HUES64 (cell line): Measurements from ENCODE around the gene UNC5B.

Source experiments
- H3K27ac ChIP-seq: 2 replicates; pipeline ENCODE4 v1.7.0; 2013; ENCODE audit warnings: low read depth, low read length, inconsistent platforms
- H3K27me3 ChIP-seq: 2 replicates; pipeline ENCODE4 v1.6.1; 2013; ENCODE audit warnings: mild to moderate bottlenecking, low read length; ENCODE audit not compliant: insufficient read depth
- H3K36me3 ChIP-seq: 2 replicates; pipeline ENCODE4 v1.6.1; 2013; ENCODE audit warnings: mild to moderate bottlenecking, low read length; ENCODE audit not compliant: insufficient read depth
- H3K4me1 ChIP-seq: 2 replicates; pipeline ENCODE4 v1.6.1; 2013; ENCODE audit warnings: mild to moderate bottlenecking, low read length, moderate library complexity; ENCODE audit not compliant: insufficient read depth
- H3K4me3 ChIP-seq: 2 replicates; pipeline ENCODE4 v1.5.1; 2013; ENCODE audit warnings: mild to moderate bottlenecking, low read length, moderate library complexity
- H3K9ac ChIP-seq: 2 replicates; pipeline ENCODE4 v1.6.1; 2013; ENCODE audit warnings: mild to moderate bottlenecking, low read depth, low read length
- H3K9me3 ChIP-seq: 2 replicates; pipeline ENCODE4 v1.6.1; 2013; ENCODE audit warnings: low read depth, low read length; ENCODE audit not compliant: insufficient read depth
- WGBS: fragments of 150-250, 120-280 bp; methylation state at CpG from one replicate; pipeline ENCODE4 v1.1.7; 2013; ENCODE audit warnings: missing lambda C conversion rate; 5-methylcytosine and 5-hydroxymethylcytosine counted together

Gene UNC5B

DNA sequence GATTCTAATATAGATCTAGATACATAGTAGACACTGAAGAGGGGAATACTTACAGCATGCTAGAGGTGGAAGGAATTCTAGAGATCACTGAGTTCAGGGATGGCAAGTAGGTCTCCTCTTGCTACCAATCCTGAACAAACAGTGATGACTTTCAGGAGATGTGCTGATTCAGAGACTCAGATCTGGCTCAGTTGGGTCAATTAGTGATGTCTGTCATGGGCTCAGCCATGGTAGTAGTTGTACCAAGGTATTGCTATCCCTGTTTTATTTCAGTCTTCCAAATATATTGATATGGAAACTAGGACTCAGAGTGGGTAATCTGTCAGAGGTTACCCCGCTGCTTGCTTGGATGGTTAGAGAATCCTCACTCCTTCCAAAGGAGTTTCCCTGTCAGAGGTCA lies 38.5 kb downstream of the UNC5B start:
- Histone ChIP-seq H3K9ac (no peak overlapping the region), H3K27ac (no peak overlapping the region), H3K4me1 (peaks cover 28% of the 10 kb centered on the region), H3K9me3 (no peaks in the 10 kb centered on the region), H3K27me3 (no peaks in the 10 kb centered on the region), H3K36me3 (no peaks in the 10 kb centered on the region), H3K4me3 (no peak overlapping the region)
- WGBS, result 100% methylated on average over 1 of the region's 1 CpG

DNA sequence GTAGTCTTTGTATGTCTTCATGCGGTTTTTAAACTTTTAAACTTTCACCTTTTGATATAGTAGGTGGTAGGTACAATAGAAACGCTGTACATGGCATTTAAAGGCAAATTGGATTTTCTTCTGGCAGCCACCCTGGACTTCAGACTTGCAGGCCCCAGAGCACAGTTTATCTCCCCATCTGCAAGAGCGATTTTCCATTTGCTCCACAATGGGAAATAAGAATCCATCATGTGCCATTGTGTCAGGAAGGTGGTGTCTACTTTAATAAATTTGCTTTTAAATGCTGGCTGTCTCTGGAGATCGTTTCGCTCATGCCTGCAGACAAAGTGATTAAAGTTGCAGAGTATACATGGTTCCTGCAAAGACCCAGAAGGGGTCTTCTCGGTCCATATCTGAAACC lies 38.9 kb downstream of the UNC5B start:
- 83% methylated on average over 6 of the region's 6 CpGs for WGBS
- peaks cover 28% of the 10 kb centered on the region for H3K4me1 ChIP-seq
- no peak overlapping the region for H3K4me3 ChIP-seq
- H3K9me3 ChIP-seq, result no peaks in the 10 kb centered on the region
- no peak overlapping the region for H3K27ac ChIP-seq
- H3K9ac ChIP-seq, result no peak overlapping the region
- H3K36me3 ChIP-seq, result no peaks in the 10 kb centered on the region
- H3K27me3 ChIP-seq, result no peaks in the 10 kb centered on the region

DNA sequence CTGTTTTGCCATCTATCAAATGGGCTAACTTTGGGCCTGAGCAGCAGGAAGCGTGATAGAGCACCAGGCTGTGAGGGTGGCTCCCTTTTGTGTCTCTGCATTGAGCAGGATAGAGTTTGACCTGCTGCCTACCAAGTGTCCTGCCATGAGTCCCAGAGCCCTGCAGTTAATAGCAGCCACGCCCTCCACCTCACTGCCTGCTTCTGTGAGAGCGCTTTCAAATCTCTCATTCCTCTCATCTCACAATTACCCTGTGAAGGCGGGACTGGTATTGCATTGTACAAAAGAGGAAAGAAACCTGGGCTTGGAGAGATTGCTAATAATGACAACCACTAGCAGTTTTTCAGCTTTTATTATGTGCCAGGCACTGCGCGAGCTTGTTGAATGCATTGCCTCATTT lies 39.9 kb downstream of the UNC5B start:
- H3K4me1 ChIP-seq, result peaks cover 28% of the 10 kb centered on the region
- no peaks in the 10 kb centered on the region for H3K27me3 ChIP-seq
- no peak overlapping the region for H3K27ac ChIP-seq
- H3K36me3 ChIP-seq, result no peaks in the 10 kb centered on the region
- H3K9ac ChIP-seq, result no peak overlapping the region
- WGBS, result 85% methylated on average over 6 of the region's 6 CpGs
- no peak overlapping the region for H3K4me3 ChIP-seq
- no peaks in the 10 kb centered on the region for H3K9me3 ChIP-seq

DNA sequence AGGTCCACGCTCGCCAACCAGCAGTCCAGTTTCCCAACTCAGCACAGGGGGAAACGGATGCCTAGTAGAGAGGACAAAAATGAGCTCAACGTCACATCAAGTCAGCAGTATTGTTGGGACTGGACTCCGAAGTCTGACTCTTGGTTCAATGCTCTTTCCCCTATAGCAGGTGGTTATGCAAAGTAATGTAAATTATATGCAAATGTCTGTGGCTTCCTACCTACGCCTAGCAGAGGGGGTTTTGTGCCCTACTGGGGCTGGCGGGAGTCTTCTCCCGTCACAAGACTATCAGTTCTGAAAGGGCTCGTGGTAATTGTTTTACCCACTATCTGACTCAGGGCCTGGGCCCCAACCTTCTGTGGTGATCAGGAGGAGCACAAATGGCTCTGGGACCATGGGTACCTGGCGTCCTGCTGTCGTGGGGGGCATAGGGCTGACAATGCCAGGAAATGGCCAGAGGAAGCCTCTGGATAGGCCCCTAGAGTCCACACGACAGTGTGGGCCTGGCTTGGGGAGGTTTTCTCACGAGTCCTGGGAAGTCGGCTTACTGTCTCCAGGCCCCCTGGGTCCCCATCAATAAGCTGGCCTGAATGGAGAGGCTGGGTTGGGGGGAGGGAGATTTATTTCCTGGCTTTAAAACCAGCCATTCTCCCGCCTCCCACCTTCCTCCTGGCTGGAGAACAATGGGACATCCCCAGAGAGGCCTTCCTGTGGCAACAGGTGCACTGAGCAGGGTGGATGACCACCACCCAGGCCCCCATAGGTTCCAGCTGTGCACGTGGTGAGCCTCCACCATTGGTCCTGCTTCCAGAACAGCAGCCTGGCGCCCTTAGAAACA lies 41.8 kb downstream of the UNC5B start:
- Histone ChIP-seq H3K9me3 (no peaks in the 10 kb centered on the region), H3K36me3 (no peaks in the 10 kb centered on the region), H3K27ac (no peak overlapping the region; the same call in 1 of the 2 replicates), H3K9ac (no peak overlapping the region), H3K4me3 (no peak overlapping the region), H3K27me3 (no peaks in the 10 kb centered on the region), H3K4me1 (peaks cover 25% of the 10 kb centered on the region)
- WGBS, result 63% methylated on average over 17 of the region's 17 CpGs

DNA sequence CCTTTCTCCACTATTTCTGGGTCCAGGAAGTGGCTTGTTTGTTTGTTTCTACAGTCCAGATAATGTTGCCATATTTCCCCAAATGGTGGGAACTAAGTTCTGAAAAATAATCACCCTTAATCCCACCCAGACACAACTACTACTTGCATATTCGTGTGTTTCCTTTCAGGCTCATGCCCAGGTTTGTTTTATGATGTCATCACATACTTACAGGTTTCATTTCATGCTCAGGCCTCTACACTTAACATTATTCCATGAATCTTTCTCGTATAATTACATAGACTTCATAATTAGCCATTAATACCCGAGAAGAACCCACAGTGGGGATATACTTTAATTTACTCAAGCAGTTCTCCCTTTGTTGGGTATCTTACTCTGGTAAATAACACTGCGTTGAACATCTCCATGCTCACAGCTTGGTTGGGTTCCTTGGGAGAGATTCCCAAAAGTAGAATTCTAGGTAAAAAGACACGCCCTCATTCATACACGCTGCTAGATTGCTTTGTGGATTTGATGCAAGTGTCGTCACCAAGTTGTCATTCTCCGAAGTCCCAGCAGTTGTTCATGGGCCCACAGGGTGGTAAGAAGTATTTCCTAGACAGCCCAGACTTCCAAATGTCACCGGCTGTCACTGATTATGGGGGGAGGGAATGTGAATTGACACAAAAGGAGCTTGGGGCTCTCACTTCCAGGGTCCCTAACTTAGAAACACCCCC lies 42.6 kb downstream of the UNC5B start:
- no peaks in the 10 kb centered on the region for H3K9me3 ChIP-seq
- H3K27me3 ChIP-seq, result no peaks in the 10 kb centered on the region
- 89% methylated on average over 9 of the region's 9 CpGs for WGBS
- H3K36me3 ChIP-seq, result no peaks in the 10 kb centered on the region
- H3K4me1 ChIP-seq, result peaks cover 30% of the 10 kb centered on the region
- H3K9ac ChIP-seq, result no peak overlapping the region
- H3K27ac ChIP-seq, result no peak overlapping the region
- H3K4me3 ChIP-seq, result no peak overlapping the region

DNA sequence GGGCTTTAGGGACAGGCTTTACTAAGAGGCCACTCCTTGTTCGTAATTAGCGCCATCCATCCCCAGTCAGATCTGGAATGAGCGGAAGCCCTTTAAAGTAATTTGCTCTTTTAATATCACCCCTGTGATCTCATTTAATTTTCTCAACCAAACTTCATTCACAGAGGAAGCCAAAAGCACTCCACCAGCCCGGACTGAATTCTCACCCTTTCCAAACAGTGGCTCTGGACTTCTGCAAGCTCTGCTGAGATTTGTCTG lies 43.1 kb downstream of the UNC5B start:
- H3K27me3 ChIP-seq, result no peaks in the 10 kb centered on the region
- H3K36me3 ChIP-seq, result no peaks in the 10 kb centered on the region
- whole genome bisulfite sequencing, result 89% methylated on average over 4 of the region's 4 CpGs
- no peak overlapping the region for H3K4me3 ChIP-seq
- H3K4me1 ChIP-seq, result peaks cover 35% of the 10 kb centered on the region
- no peaks in the 10 kb centered on the region for H3K9me3 ChIP-seq
- H3K9ac ChIP-seq, result no peak overlapping the region
- no peak overlapping the region for H3K27ac ChIP-seq

DNA sequence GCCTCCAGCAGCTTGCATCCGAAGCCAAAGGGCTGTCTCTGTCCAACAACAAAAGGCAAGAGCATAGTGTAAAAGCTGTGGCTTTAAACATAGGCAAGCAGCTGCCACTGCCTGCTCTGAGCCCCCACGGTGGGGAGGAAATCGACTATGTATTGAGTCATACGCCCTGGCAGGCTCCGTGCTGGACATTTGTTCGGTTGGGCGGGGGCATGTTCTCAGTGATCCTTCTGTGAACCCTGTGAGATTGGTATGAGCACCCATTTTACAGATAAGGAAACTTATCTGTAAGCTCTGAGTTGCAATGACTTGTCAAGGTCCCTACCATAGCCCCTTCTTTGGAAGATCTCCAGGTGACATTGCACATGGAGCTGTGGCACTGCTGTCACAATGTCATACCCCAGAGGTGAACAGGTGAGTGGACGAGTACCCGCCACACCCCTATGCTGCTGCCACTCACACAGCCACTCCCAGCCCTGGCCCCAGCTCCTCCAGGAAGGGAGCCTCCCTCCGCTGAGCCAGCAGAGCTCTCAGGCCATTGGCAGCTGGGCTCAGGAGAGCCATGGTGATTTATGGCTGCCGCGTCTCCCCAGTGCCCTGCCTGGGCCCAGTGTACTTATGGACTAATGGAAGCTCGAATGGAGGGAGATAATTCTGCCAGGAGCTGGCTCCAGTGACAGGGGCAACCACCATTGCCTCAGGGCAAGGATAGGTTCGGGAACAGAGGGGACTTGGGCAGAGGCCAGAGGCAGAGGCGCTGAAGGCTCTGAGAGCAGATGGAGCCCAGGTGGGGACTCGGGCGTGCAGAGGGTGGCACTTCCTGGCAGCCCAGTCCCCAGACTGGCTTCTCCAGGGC lies 43.7 kb downstream of the UNC5B start:
- H3K4me3 ChIP-seq, result no peak overlapping the region
- H3K36me3 ChIP-seq, result no peaks in the 10 kb centered on the region
- H3K27ac ChIP-seq, result no peak overlapping the region
- H3K27me3 ChIP-seq, result no peaks in the 10 kb centered on the region
- no peaks in the 10 kb centered on the region for H3K9me3 ChIP-seq
- no peak overlapping the region for H3K9ac ChIP-seq
- H3K4me1 ChIP-seq, result peaks cover 40% of the 10 kb centered on the region
- WGBS, result 84% methylated on average over 17 of the region's 17 CpGs

DNA sequence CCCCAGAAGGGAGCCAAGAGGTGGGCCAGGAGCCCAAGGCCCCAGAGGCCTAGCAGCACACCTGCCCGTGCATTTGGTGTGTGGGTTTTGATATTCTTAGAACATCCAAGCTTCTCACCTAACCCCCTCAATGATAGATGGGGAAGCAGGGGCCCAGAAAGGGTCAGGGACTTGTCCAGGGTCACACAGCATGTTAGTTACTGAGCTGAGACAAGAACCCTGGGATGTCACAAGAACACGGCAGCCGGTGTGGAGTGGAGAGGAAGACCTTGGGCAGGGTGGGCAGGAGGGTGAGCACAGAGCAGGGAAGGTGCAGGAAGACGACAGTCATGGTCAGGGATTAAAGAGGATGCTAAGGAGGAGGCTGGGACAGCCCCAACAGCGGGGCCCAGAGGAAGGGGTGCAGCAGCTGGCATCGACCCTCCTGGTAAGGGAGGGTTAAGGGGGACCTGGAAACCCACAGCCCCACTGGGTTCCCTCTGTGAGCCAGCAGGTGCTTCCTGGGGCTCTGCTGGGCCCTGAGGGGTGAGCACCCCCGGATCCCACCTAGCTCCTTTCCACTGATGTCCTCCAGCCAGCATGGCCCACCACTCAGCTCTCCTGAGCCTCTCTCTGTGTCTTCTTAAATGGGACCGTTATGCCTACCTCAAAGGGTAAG lies 44.4 kb downstream of the UNC5B start:
- WGBS, result 94% methylated on average over 7 of the region's 8 CpGs
- Histone ChIP-seq H3K36me3 (no peaks in the 10 kb centered on the region), H3K9ac (no peak overlapping the region), H3K27me3 (no peaks in the 10 kb centered on the region), H3K4me3 (no peak overlapping the region), H3K27ac (no peak overlapping the region), H3K9me3 (no peaks in the 10 kb centered on the region), H3K4me1 (peaks cover 46% of the 10 kb centered on the region)

DNA sequence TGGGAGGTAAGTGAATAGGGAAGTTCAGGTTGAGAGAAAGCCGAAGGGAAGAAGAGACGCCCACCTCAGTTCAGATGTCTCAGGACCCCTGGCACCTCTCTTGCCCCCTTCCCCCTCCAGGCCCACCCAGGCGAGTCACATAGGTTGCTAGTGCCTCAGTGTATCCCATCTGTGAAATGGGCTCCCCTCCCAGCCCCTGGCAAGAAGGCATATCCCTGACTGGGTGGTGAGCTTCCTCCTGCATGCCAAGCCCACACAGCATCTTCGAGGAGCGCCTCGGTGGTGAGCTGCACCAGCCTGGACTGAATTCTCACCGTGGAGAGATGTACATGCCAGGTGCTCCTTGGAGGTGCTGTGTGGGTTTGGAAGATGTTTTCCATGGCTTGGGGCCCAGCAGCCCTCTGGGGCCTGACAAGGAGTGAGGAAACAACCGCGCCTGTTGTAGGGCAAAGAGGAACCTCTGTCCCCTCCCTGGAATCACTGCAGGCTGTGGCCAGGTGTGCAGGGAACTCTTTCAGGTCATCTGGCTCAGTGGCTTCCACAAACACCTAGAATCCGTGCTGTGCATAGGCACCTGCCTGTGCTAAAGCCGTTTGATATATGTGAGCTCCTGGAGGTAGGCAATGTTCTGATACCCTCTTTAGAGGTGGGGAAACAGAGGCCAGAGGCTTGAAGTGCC lies 45.1 kb downstream of the UNC5B start:
- H3K27ac ChIP-seq, result no peak overlapping the region
- H3K4me1 ChIP-seq, result peaks cover 46% of the 10 kb centered on the region
- no peaks in the 10 kb centered on the region for H3K27me3 ChIP-seq
- WGBS, result 90% methylated on average over 11 of the region's 11 CpGs
- no peak overlapping the region for H3K9ac ChIP-seq
- H3K36me3 ChIP-seq, result no peaks in the 10 kb centered on the region
- H3K4me3 ChIP-seq, result no peak overlapping the region
- no peaks in the 10 kb centered on the region for H3K9me3 ChIP-seq

DNA sequence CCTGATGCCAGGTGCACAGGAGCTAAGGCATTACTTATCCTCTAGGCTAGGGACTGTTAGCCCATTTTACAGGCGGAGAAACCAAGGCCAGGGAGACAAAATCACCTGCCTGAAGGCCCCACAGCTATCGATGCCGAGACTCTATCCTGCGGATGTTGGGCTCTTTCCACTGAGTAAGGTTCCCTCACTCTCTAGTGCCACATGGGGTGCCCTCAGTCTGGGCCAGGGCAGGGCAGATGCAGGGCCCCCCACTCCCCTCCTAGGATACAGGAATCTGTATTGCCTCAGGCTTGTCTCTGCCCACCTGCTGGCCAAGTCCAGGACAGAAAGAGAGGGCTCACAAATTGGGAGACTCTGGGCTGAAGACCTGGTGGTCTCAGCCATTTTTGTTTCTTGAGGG lies 45.7 kb downstream of the UNC5B start:
- H3K4me1 ChIP-seq, result peaks cover 48% of the 10 kb centered on the region
- no peak overlapping the region for H3K4me3 ChIP-seq
- no peak overlapping the region for H3K9ac ChIP-seq
- no peak overlapping the region for H3K27ac ChIP-seq
- H3K27me3 ChIP-seq, result no peaks in the 10 kb centered on the region
- H3K36me3 ChIP-seq, result no peaks in the 10 kb centered on the region
- H3K9me3 ChIP-seq, result no peaks in the 10 kb centered on the region
- WGBS, result 92% methylated on average over 4 of the region's 4 CpGs
